Endothelial cell of umbilical vein (primary cell): Measurements from ENCODE around the gene CTIF. TPM values are rescaled to one million over a fixed set of nuclear protein-coding genes. Genes with fewer than 3 reads are reported as not detected.

Source experiments
- BruUV-seq: library from RNA; stranded (reverse); fragments of 400-500 nt; replicated peaks from 2 replicates; lab custom pipeline; 2021; lab: Mats Ljungman, UMichigan
- CTCF ChIA-PET: fragments of 300-600, 350-600 bp; sonication (Branson Sonifier 250); formaldehyde crosslinking; loops from one replicate; lab custom pipeline; 2021; ENCODE audit warnings: antibody characterized with exemption, inconsistent platforms; lab: Charles Lee
- POLR2A ChIA-PET: fragments of 300-600, 350-600 bp; sonication (Branson Sonifier 250); formaldehyde crosslinking; loops from one replicate; lab custom pipeline; 2021; ENCODE audit warnings: antibody characterized with exemption, inconsistent platforms; lab: Charles Lee
- DNase-seq: peaks from one replicate; pipeline ENCODE4 v3.0.0-alpha.2; 2011; ENCODE audit warnings: low read depth, low spot score
- FAIRE-seq: peaks from 2 replicates; lab custom pipeline; 2011; peaks lifted over from hg19 to GRCh38; lab: Jason Lieb, UNC
- H2AFZ ChIP-seq: 2 replicates; pipeline ENCODE4 v1.6.0; 2012; ENCODE audit warnings: low read depth, low read length, control low read depth, inconsistent platforms
- H3K27ac ChIP-seq: 2 replicates; pipeline ENCODE4 v1.5.1; 2011; ENCODE audit warnings: low read depth, mild to moderate bottlenecking, control low read depth, low read length, moderate library complexity; ENCODE audit not compliant: insufficient read depth
- H3K27me3 ChIP-seq, 2 experiments: 2 replicates each; pipeline versions ENCODE4 v1.6.0 to v1.6.1; 2011; ENCODE audit warnings: low read length in 2 of 2, mixed read lengths in 1 of 2; ENCODE audit not compliant: control insufficient read depth in 2 of 2, insufficient read depth in 2 of 2
- H3K36me3 ChIP-seq, 2 experiments: 2 replicates in 1 of 2; 3 replicates in 1 of 2; pipeline ENCODE4 v1.5.1; 2011; ENCODE audit warnings: low read length in 2 of 2, mild to moderate bottlenecking in 1 of 2, moderate library complexity in 1 of 2; ENCODE audit not compliant: control insufficient read depth in 2 of 2, insufficient read depth in 2 of 2; ENCODE audit errors: extremely low read depth in 1 of 2
- H3K4me1 ChIP-seq: 3 replicates; pipeline ENCODE4 v1.5.1; 2011; ENCODE audit warnings: mild to moderate bottlenecking, low read length; ENCODE audit not compliant: control insufficient read depth, insufficient read depth; ENCODE audit errors: extremely low read depth
- H3K4me2 ChIP-seq: 2 replicates; pipeline ENCODE4 v1.6.1; 2011; ENCODE audit warnings: low read length, control low read depth, mixed read lengths; ENCODE audit not compliant: insufficient read depth
- H3K4me3 ChIP-seq, 3 experiments: fragments of 200-600 bp in 1 of 3; sonication (generic), shearing (Covaris generic) in 1 of 3; replicated peaks in 1 of 3; 2 replicates each; pipeline ENCODE4 v1.5.1; 2011 to 2016; ENCODE audit warnings: control low read depth in 3 of 3, low read length in 3 of 3, mild to moderate bottlenecking in 2 of 3, inconsistent platforms in 1 of 3, low read depth in 1 of 3, moderate library complexity in 1 of 3; ENCODE audit not compliant: insufficient read depth in 1 of 3
- H3K79me2 ChIP-seq: 2 replicates; pipeline ENCODE4 v1.6.0; 2012; ENCODE audit warnings: low read length, inconsistent platforms; ENCODE audit not compliant: control insufficient read depth, insufficient read depth
- H3K9ac ChIP-seq: replicated peaks from 2 replicates; pipeline ENCODE3; 2011; ENCODE audit warnings: low read length, control low read depth; ENCODE audit not compliant: insufficient read depth; ENCODE audit errors: extremely low read depth
- H3K9me1 ChIP-seq: replicated peaks from 3 replicates; pipeline ENCODE4 v1.6.0; 2011; ENCODE audit warnings: mild to moderate bottlenecking, low read length; ENCODE audit not compliant: control insufficient read depth, insufficient read depth; ENCODE audit errors: extremely low read depth
- H3K9me3 ChIP-seq: replicated peaks from 2 replicates; pipeline ENCODE4 v1.5.1; 2012; ENCODE audit warnings: low read length, inconsistent platforms; ENCODE audit not compliant: control insufficient read depth, insufficient read depth
- H4K20me1 ChIP-seq: replicated peaks from 2 replicates; pipeline ENCODE3; 2011; ENCODE audit warnings: mild to moderate bottlenecking, low read length; ENCODE audit not compliant: control insufficient read depth, insufficient read depth; ENCODE audit errors: extremely low read depth
- EZH2 ChIP-seq: IDR thresholded peaks from 2 replicates; pipeline ENCODE4 v1.6.1; 2012; ENCODE audit warnings: borderline replicate concordance, low read depth, mild to moderate bottlenecking, moderate library complexity, low read length, inconsistent platforms; ENCODE audit not compliant: severe bottlenecking
- GATA2 ChIP-seq: IDR thresholded peaks from 2 replicates; pipeline ENCODE4 v1.7.0; 2011; ENCODE audit warnings: low read depth, mild to moderate bottlenecking, moderate library complexity, mixed read lengths, low read length; ENCODE audit not compliant: insufficient read length, insufficient read depth
- JUN ChIP-seq: IDR thresholded peaks from 2 replicates; pipeline ENCODE4 v1.6.1; 2011; ENCODE audit warnings: borderline replicate concordance, low read depth; ENCODE audit not compliant: insufficient read length, insufficient read depth
- MAX ChIP-seq: IDR thresholded peaks from 2 replicates; pipeline ENCODE4 v1.6.1; 2011; ENCODE audit not compliant: insufficient read depth, insufficient read length
- MYC ChIP-seq: IDR thresholded peaks from one replicate; pipeline ENCODE4 v1.6.1; 2011; ENCODE audit warnings: mild to moderate bottlenecking, low read depth, low read length
- POLR2A ChIP-seq: IDR thresholded peaks from 2 replicates; pipeline ENCODE4 v1.6.1; 2012; ENCODE audit warnings: low read depth, mild to moderate bottlenecking, control low read depth, low read length
- POLR2AphosphoS5 ChIP-seq: IDR thresholded peaks from 2 replicates; pipeline ENCODE4 v1.6.1; 2012; ENCODE audit warnings: low read depth, mild to moderate bottlenecking, control low read depth, low read length, moderate library complexity; ENCODE audit not compliant: insufficient read depth
- dilution Hi-C: fragments of 300-500 bp; cut with MboI; formaldehyde crosslinking; loops from one replicate; pipeline ENCODE4 v1.15.0; 2019; ENCODE audit warnings: low sequenced_read_pairs; ENCODE audit not compliant: extremely low pct_ligation_motif_present
- intact Hi-C: fragments of 100-400 bp; cut with micrococcal nuclease; formaldehyde crosslinking; loops from one replicate; pipeline ENCODE4 v1.10.0; 2022
- polyA plus RNA-seq, 4 experiments: library from polyadenylated mRNA; depleted of rRNA in 3 of 4; stranded (reverse) in 3 of 4; unstranded in 1 of 4; fragments of >200 nt; gene quantifications; 2 replicates each; pipeline versions ENCODE4 v1.2.1 to v1.2.3, GENCODE V29; 2011 to 2012; ENCODE audit warnings: missing spikeins in 1 of 4
- total RNA-seq: library from RNA; stranded (reverse); gene quantifications from 2 replicates; pipeline ENCODE4 v1.2.3, GENCODE V29; 2021

The CTIF gene
- total and polyA plus RNA-seq, 2 donors (not counting 3 experiments of a cell fraction or from before 2014, with no cell fraction given), result 20.9 to 57.7 TPM

GRCh38 chr18:48828194-48828545 is 289.3 kb downstream of the CTIF start:
- Histone ChIP-seq H3K4me1 (peaks cover 36% of the 10 kb centered on the region), H3K9me3 (no peaks in the 10 kb centered on the region), H3K27me3 (no peaks in the 10 kb centered on the region), H3K36me3 (no peaks in the 10 kb centered on the region), H4K20me1 (no peaks in the 10 kb centered on the region), H3K9ac (no peak overlapping the region), H3K9me1 (no peaks in the 10 kb centered on the region), H2AFZ (no peak overlapping the region), H3K27ac (no peak overlapping the region), H3K4me2 (no peak overlapping the region), H3K4me3 (no peak overlapping the region), H3K79me2 (no peaks in the 10 kb centered on the region)
- FAIRE-seq (no peak), DNase-seq (no peak)
- dilution Hi-C loops (no loop called here), intact Hi-C loops (no loop called here)
- no TSS peak for BruUV-seq
- TF ChIP-seq EZH2, result no peak
- no peak for TF ChIP-seq JUN
- no peak for TF ChIP-seq POLR2A
- TF ChIP-seq MAX, result no peak
- TF ChIP-seq GATA2, result no peak
- no peak for TF ChIP-seq POLR2AphosphoS5
- no peak for TF ChIP-seq MYC
- ChIA-PET POLR2A (interaction anchor here (0.6 to 1.2 kb wide), 2 partner anchors 16 to 124 kb away, joined by 3 to 5 read pairs; no protein-coding TSS in a partner anchor), CTCF (interaction anchor here (0.6 to 1.4 kb wide), 6 partner anchors 14 to 245 kb away, joined by 3 to 5 read pairs (median 3); no protein-coding TSS in a partner anchor)
